GM12874 (cell line): ENCODE results near the gene CYP1B1.

Source experiments
- TF ChIP-seq, protein P1 (sequence below): IDR thresholded peaks from 2 replicates; pipeline ENCODE4 v1.5.1; 2011; ENCODE audit warnings: low read depth, mild to moderate bottlenecking, control low read depth, low read length, moderate library complexity; ENCODE audit not compliant: insufficient read depth

CYP1B1 gene

DNA sequence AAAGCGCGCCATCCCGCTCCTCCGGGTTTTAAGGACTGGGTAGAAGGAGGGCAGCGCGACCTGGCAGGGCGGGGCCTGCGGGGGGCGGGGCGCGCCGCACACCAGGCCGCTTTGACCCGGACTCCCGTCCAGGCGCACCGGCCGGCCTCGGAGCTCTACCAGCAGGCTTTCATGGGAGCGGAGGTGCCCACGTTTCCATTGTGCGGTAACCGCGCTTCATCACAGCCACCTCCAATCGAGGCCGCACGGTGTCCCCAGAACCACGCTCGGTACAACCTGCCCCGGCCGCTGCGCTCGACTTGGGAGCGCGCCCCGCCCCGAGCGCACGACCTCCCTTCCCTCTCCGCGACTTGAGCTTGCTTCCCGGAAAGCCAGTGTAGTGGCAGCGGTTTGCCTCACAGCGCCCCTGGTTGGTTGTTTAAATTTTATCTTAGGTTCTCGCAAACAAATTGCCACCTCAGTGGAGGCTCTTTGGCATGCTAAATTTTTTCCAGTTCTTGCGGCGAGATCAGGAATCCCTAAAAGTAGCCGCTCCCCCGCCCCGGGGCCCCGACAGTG lies 280 bp upstream of the CYP1B1 start:
- TF ChIP-seq, protein P1, sequence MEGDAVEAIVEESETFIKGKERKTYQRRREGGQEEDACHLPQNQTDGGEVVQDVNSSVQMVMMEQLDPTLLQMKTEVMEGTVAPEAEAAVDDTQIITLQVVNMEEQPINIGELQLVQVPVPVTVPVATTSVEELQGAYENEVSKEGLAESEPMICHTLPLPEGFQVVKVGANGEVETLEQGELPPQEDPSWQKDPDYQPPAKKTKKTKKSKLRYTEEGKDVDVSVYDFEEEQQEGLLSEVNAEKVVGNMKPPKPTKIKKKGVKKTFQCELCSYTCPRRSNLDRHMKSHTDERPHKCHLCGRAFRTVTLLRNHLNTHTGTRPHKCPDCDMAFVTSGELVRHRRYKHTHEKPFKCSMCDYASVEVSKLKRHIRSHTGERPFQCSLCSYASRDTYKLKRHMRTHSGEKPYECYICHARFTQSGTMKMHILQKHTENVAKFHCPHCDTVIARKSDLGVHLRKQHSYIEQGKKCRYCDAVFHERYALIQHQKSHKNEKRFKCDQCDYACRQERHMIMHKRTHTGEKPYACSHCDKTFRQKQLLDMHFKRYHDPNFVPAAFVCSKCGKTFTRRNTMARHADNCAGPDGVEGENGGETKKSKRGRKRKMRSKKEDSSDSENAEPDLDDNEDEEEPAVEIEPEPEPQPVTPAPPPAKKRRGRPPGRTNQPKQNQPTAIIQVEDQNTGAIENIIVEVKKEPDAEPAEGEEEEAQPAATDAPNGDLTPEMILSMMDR: peak; percentile 39; the same call in 1 of the 2 replicates

DNA sequence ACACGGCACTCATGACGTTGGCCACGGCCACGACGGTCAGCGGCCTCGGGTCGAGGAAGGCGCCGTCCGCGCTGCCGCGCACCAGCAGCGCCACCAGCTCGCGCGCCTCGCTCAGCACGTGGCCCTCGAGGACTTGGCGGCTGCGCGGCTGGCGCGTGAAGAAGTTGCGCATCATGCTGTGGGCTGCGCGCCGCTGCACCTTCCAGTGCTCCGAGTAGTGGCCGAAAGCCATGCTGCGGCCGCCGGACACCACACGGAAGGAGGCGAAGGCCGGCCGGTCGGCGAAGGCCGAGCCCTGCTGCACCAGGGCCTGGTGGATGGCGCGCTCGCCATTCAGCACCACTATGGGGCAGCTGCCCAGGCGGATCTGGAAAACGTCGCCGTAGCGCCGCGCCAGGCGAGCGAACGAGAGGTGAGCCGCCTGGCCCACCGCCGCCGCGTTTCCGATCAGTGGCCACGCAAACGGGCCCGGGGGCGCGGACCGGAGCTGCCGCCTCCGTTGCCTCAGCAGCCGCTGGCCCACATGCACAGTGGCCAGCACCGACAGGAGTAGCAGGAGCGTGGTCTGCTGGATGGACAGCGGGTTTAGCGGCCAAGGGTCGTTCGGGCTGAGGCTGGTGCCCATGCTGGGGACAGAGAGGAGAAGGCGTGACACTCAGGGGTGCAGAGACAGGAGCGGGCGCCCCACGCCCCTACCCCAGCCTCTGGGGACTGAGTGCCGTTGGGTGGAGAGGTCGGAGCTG lies 1.0 kb downstream of the CYP1B1 start:
- TF ChIP-seq, protein P1: no peak

DNA sequence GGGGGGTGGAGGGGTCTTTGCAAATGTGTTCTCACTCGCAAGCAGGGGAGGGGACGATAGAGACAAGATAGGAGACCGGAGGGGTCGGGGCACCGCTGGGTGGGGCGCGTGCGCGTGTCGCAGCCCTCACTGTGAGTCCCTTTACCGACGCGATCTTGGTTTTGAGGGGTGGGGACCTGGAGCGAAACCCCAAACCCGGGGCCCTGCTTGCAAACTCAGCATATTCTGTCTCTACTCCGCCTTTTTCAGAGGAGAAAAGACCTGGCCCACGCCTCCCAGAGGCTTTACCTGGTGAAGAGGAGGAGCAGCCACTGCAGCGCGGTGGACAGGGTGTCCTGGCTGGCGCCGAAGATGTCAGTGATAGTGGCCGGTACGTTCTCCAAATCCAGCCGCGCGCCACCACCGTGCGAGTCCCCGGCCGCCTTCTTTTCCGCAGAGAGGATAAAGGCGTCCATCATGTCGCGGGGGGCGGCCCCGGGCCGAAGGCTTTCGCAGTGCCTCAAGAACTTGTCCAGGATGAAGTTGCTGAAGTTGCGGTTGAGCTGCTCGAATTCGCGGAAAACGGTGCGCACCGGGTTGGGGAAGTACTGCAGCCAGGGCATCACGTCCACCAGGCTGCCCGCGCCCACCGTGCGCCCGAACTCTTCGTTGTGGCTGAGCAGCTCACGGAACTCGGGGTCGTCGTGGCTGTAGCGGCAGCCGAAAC lies 1.7 kb downstream of the CYP1B1 start:
- TF ChIP-seq, protein P1: no peak

DNA sequence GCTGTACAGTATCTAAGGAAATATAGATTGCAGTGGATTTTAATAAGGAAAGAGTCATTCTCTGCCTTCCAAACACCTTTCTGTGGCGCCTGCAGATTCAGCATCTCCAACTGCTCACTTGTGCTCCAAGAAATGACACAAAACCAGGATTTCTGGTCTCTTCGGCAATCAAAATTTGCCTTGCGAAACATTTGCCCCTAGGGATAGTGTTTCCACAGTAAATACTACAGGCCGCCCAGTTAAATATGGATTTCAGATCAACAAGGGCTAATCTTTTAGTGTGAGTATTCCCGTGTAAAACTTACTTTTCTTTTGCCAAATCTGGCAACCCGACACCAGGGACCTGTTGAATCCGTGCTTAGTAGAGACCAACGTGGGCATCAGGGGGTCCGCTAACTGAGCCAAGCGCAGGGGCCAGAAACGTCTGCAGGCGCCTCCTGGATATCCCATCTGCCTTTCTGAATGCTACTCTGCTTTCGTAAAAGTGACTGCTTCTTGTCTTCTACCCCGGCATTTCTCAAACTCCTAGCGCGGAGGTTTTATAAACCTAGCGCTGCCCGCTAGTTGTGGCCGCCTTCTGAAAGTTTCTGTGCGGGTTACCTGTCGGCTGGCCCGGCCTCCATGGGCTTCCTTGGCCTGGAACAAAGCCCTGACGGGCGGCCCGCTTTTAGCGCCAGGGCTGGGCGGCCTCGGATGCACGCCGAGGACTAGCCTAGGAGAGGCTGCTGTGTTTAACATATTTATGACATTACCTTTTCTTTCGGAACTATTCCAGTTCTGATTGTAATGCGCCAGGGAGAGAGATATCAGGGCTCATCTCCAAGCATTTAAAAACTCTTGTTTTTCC lies 2.5 kb downstream of the CYP1B1 start:
- TF ChIP-seq, protein P1: no peak

DNA sequence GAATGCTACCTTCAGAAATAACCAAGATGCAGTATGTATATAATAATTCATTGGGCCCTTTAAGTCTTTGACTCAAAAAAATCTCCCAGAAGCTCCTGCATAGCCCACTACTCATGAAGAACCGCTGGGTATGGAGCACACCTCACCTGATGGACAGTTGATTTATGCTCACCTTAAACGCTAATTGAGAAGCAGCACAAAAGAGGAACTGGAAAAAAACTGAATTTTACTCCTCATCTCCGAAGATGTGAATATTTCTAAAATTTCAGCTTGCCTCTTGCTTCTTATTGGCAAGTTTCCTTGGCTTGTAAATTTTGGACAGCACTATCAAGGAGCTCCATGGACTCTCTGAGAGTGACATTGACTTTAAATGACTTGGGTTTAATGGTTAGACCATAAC lies 5.5 kb downstream of the CYP1B1 start:
- TF ChIP-seq, protein P1: no peak

DNA sequence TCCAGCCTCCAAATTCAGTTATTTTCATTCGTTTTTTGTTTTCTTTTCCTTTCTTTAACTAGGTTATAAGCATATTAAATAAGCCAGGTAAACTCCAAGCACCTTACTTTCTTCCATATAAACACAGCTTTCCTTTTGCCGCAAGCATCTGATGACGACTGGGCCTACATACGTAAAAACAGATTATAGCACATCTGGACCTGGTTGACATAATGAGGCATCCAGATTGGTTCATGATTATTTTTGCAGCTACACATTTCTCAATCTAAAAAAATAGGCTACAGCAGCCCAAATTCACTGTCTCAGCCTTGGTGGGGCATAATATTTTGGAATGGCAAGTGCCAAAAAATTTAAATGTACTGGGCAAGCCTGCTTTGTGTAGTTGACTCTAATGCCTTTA lies 7.7 kb downstream of the CYP1B1 start:
- TF ChIP-seq, protein P1: no peak
